Activated CD8-positive, alpha-beta memory T cell treated with anti-CD3 and anti-CD28 coated beads for 36 hours (primary cell): Measurements from ENCODE around the gene TYW1. TPM values are rescaled to one million over a fixed set of nuclear protein-coding genes. Genes with fewer than 3 reads are reported as not detected.
"Not testable (repeated sequence)": the region's sequence is repeated elsewhere in the genome, so short reads cannot be mapped to it uniquely, and the experiment has no call there.

Experiments
- CTCF ChIA-PET: fragments of 350-600 bp; sonication (Branson Sonifier 250); formaldehyde crosslinking; loops from one replicate; lab custom pipeline; 2021; ENCODE audit warnings: antibody characterized with exemption; lab: Charles Lee
- POLR2A ChIA-PET: fragments of 350-600 bp; sonication (Branson Sonifier 250); formaldehyde crosslinking; loops from one replicate; lab custom pipeline; 2021; ENCODE audit warnings: antibody characterized with exemption; lab: Charles Lee
- total RNA-seq, 2 experiments: library from RNA; stranded (reverse); gene quantifications; one replicate each; pipeline ENCODE4 v1.2.3, GENCODE V29; 2021

TYW1 gene
- total RNA-seq, 2 experiments from 2014 or later = 20.7 to 21.0 TPM

DNA sequence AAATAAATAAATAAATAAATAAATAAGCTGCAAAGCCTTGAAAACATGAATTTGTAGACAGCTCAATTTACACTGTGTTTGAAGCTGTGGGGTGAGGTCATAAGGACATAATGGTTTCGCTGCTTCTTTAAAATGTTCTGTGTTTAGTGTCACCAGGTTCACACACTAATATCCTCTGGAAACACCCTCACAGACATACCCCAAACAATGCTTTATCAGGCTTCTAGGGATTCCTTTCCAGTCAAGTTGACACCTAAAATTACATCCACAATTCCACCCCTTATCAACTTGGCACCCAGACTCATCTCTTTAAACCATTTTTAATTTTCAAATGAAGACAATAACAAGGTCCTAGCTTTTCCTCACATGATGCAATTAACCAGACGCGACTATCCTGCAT, 7.1 kb upstream of the TYW1 start:
- POLR2A ChIA-PET = not testable (repeated sequence)
- CTCF ChIA-PET = interaction anchor here (0.6 kb wide), 1 partner anchor 25 kb away, joined by 3 read pairs; no protein-coding TSS in a partner anchor

- POLR2A ChIA-PET = interaction anchor here (0.7 kb wide), 1 partner anchor 314 kb away, joined by 8 read pairs; no protein-coding TSS in a partner anchor
- CTCF ChIA-PET = interaction anchor here (0.6 to 0.8 kb wide), 2 partner anchors 10 to 149 kb away, joined by 3 to 4 read pairs; no protein-coding TSS in a partner anchor
Measured at GRCh38 chr7:66994051-66994450, 2.6 kb upstream of the TYW1 start.

GRCh38 chr7:66994691-66995049, 2.0 kb upstream of the TYW1 start:
- POLR2A ChIA-PET = interaction anchor here (1.6 kb wide), 1 partner anchor 150 kb away, joined by 9 read pairs; no protein-coding TSS in a partner anchor
- CTCF ChIA-PET = interaction anchor here (0.8 kb wide), 1 partner anchor 150 kb away, joined by 3 read pairs; no protein-coding TSS in a partner anchor

- ChIA-PET POLR2A (interaction anchor here (0.8 to 1.6 kb wide), 3 partner anchors 73 to 150 kb away, joined by 3 to 9 read pairs (median 4); partner anchors contain the start of gene TMEM248), CTCF (interaction anchor here (0.8 kb wide), 1 partner anchor 150 kb away, joined by 3 read pairs; no protein-coding TSS in a partner anchor)
Measured at GRCh38 chr7:66995050-66995776, 1.4 kb upstream of the TYW1 start, which contains the start of gene SBDS. TSS of gene SBDS (minus strand) at chr7:66995586. CDS start at chr7:66995417, 169 bp downstream.

- POLR2A ChIA-PET, CTCF ChIA-PET: not testable (repeated sequence)
Measured at GRCh38 chr7:67000601-67001258, 4.1 kb downstream of the TYW1 start.

GRCh38 chr7:67004145-67004544, 7.5 kb downstream of the TYW1 start:
- CTCF ChIA-PET, POLR2A ChIA-PET: not testable (repeated sequence)

- ChIA-PET POLR2A (no interaction called here), CTCF (interaction anchor here (0.6 kb wide), 1 partner anchor 227 kb away, joined by 4 read pairs; no protein-coding TSS in a partner anchor)
Measured at GRCh38 chr7:67006965-67007364, 10.3 kb downstream of the TYW1 start.

DNA sequence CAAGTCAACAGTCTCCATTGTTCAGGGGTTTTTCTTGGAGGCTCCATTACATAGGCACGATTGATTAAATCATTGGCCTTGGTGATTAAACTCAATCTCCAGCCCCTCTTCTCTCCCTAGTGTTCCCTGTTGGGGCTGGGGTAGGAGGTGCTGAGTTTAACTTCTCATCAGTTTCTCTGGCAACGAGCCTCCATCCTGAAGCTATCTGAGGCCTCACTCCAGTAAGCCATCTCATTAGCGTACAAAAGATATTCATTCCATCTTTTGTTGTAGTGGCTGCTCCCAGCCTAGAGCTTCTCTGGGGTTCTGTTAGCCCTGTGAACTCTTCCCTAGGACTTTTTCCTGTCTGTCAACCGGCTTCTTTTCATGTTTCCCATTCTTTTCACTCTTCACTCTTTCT, 11.6 kb downstream of the TYW1 start:
- POLR2A ChIA-PET = no interaction called here
- CTCF ChIA-PET = no interaction called here

- POLR2A ChIA-PET, CTCF ChIA-PET: not testable (repeated sequence)
Measured at GRCh38 chr7:67009677-67010076, 13.0 kb downstream of the TYW1 start.

DNA sequence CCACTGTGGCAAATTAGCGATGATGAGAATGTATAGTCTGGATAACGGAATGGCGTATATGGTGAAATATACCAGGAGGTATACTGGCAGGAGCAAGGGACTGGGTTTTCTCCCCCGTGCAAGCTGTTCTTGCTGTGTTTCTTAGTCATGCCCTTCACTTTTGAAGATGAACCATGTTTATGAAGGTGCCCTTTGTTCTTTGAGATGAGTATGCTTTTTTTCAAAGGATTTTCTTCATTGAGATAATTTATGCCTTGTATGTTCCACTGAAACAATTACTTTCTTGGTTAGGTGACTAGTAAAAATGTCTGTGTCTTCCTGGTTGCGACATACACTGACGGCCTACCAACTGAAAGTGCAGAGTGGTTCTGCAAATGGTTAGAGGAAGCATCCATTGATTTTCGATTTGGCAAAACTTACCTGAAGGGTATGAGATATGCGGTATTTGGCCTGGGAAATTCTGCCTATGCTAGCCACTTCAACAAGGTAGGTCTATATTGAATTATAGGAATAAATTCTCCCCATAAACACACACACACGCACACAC, 17.5 kb downstream of the TYW1 start:
- CTCF ChIA-PET, POLR2A ChIA-PET: not testable (repeated sequence)

DNA sequence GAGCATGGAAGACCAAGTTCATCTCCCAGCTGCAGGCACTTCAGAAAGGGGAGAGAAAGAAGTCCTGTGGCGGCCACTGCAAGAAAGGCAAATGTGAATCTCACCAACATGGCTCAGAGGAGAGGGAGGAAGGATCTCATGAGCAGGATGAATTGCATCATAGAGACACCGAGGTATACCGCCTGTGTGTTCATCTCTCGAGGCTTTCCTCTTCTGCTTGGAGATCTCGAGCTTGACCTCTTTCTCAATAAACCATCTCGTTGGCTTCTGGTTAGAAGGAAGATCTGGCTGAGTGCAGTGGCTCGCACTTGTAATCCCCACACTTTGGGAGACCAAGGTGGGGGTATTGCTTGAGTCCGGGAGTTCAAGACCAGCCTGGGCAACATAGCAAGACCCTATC, 21.3 kb downstream of the TYW1 start:
- POLR2A ChIA-PET = not testable (repeated sequence)

DNA sequence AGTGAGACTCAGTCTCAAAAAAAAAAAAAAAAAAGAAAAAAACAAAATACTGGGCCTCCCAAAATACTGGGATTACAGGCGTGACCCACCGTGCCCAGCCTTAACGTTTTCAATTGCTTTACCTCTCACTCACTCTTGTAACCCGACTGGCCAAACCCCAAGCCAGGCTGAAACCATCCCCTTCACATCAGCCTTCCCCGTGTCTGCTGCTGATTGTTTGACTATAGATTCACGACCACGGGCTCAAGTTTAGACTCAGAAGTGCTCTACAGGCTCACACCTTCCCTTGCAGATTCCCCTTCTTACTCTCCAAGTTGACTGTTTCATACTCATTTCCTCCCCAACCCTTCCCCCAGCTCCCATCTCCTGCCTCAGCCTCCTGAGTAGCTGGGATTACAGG, 22.3 kb downstream of the TYW1 start:
- POLR2A ChIA-PET = no interaction called here
- CTCF ChIA-PET = no interaction called here

More for the DNA sequence above, 21.3 kb downstream of the TYW1 start:
- CTCF ChIA-PET = not testable (repeated sequence)

GRCh38 chr7:67019562-67020390, 23.1 kb downstream of the TYW1 start:
- CTCF ChIA-PET = no interaction called here
- POLR2A ChIA-PET = interaction anchor here (0.6 kb wide), 1 partner anchor 315 kb away, joined by 4 read pairs; no protein-coding TSS in a partner anchor

- CTCF ChIA-PET = no interaction called here
- POLR2A ChIA-PET = no interaction called here
Measured at GRCh38 chr7:67021260-67021659, 24.6 kb downstream of the TYW1 start.

GRCh38 chr7:67022511-67022910, 25.9 kb downstream of the TYW1 start:
- POLR2A ChIA-PET = no interaction called here

GRCh38 chr7:67025459-67025858, 28.8 kb downstream of the TYW1 start:
- POLR2A ChIA-PET, CTCF ChIA-PET: not testable (repeated sequence)

More at GRCh38 chr7:67022511-67022910, 25.9 kb downstream of the TYW1 start:
- CTCF ChIA-PET = no interaction called here

DNA sequence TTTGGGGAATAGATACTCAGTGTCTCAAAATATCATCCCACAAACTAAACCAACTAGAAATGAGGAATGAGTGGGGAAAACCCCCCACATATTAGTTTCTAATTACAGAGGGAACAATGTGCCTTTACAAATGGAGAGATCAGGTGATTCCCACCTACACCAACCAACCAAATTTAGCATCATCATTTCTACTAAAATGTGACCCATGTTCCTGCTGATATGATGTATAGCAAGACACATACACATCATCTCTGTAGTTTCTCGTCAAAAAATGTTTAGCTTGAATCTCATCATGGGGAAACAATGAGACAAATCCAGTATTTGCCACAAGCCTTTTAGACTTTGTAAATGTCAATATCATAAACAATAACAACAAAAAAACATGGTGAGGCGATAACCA, 35.1 kb downstream of the TYW1 start:
- CTCF ChIA-PET, POLR2A ChIA-PET: not testable (repeated sequence)

GRCh38 chr7:67033251-67033650, 36.6 kb downstream of the TYW1 start:
- CTCF ChIA-PET = no interaction called here
- POLR2A ChIA-PET = no interaction called here
